ENCODE data around the gene ZNF217.
"Not testable (repeated sequence)": the region's sequence is repeated elsewhere in the genome, so short reads cannot be mapped to it uniquely, and the experiment has no call there.

ZNF217 gene

GRCh38 chr20:53583660-53584549, 9.7 kb downstream of the ZNF217 start:
- DNase-seq (ENCODE audit: low read depth) = not testable (repeated sequence)

GRCh38 chr20:53582574-53583351, 10.9 kb downstream of the ZNF217 start:
- peak; percentile 47 for DNase-seq (ENCODE audit: low read depth)

- DNase-seq (ENCODE audit: low read depth) = no peak
Measured at GRCh38 chr20:53582251-53582570, 11.4 kb downstream of the ZNF217 start.

- DNase-seq (ENCODE audit: low read depth) = no peak
Measured at GRCh38 chr20:53581444-53582250, 12.0 kb downstream of the ZNF217 start.

GRCh38 chr20:53580376-53581111, 13.1 kb downstream of the ZNF217 start:
- DNase-seq (ENCODE audit: low read depth) = no peak

GRCh38 chr20:53579581-53580375, 13.9 kb downstream of the ZNF217 start:
- DNase-seq (ENCODE audit: low read depth) = no peak

GRCh38 chr20:53579266-53579580, 14.4 kb downstream of the ZNF217 start:
- DNase-seq (ENCODE audit: low read depth) = no peak

- peak; percentile 59 for DNase-seq (ENCODE audit: low read depth)
Measured at GRCh38 chr20:53578492-53579222, 15.0 kb downstream of the ZNF217 start.

GRCh38 chr20:53576586-53577318, 16.9 kb downstream of the ZNF217 start:
- DNase-seq (ENCODE audit: low read depth) = no peak

- no peak for DNase-seq (ENCODE audit: low read depth)
Measured at GRCh38 chr20:53576195-53576580, 17.5 kb downstream of the ZNF217 start.

- DNase-seq (ENCODE audit: low read depth) = no peak
Measured at GRCh38 chr20:53575481-53576194, 18.0 kb downstream of the ZNF217 start.

- DNase-seq (ENCODE audit: low read depth) = no peak
Measured at GRCh38 chr20:53574819-53575218, 18.8 kb downstream of the ZNF217 start.

GRCh38 chr20:53574259-53574789, 19.3 kb downstream of the ZNF217 start:
- DNase-seq (ENCODE audit: low read depth) = no peak

- no peak for DNase-seq (ENCODE audit: low read depth)
Measured at GRCh38 chr20:53571555-53572286, 21.9 kb downstream of the ZNF217 start.

- DNase-seq (ENCODE audit: low read depth) = no peak
Measured at GRCh38 chr20:53570446-53571276, 23.0 kb downstream of the ZNF217 start.

- no peak for DNase-seq (ENCODE audit: low read depth)
Measured at GRCh38 chr20:53569606-53570307, 23.9 kb downstream of the ZNF217 start.
